SW480 (cell line): ENCODE data around the gene GPR107.

Experiments used
- DNase-seq: peaks from one replicate; pipeline ENCODE4 v3.0.0-alpha.2; 2016; ENCODE audit warnings: low spot score

Gene GPR107

GRCh38 chr9:130183133-130183762 is 129.5 kb downstream of the GPR107 start:
- DNase-seq = peak; percentile 55

DNA sequence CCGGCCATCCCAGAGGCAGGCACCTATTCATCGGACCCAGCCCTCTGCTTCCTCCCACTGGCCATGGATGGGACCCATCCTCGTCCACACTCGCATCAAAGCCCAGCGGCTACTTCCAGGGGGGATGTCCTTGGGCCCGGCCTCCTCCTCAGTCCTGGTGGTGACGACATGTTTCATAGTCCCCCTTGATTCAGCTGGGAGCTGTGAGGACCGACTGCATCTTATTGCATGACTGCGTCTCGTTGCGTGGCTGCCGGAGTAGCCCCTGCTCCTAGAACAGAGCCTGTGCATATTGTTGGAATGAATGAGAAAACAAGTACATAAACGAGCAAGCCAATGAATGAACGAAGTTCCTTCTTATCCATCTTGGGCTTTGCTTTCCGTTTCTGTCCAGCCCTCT is 131.3 kb downstream of the GPR107 start:
- DNase-seq = no peak

GRCh38 chr9:130185490-130186031 is 131.9 kb downstream of the GPR107 start:
- DNase-seq = no peak

- no peak for DNase-seq
Observed at GRCh38 chr9:130186051-130186450, 132.3 kb downstream of the GPR107 start.

DNA sequence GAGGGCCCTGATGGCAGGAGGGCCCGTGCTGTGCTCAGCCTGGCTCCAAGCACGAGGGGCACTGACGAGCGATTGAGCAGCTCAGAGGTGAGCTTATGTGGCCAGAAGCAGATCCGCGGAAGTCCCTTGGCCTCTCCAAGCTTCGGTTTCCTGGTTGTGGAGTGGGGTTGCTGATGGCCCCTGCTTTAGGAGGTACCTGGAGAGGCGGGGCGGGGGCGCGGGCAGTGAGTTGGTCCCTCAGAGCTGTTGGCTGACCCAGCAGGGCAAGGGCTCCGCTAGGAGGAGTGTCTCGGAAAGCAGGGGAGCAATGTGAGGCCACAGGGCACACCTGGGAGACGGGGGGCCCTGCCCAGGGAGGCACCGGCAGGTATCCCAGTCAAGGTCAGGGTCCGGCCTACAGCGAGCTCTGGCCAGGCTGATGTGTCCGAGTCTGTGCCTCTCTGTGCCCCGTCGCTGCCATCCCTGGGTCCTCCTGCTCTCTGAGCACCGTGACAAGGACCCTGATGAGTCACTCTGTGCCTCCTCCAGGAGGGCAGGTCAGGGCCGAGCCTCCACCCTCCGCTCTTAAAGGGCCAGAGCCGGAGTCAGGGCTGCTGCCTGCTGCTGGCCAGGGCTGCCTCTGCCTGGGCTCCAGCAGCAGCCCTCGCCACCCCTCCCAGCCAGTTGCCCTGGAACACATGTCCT is 133.3 kb downstream of the GPR107 start:
- DNase-seq = peak; percentile 85

GRCh38 chr9:130187523-130187846 is 133.8 kb downstream of the GPR107 start:
- no peak for DNase-seq

- DNase-seq = no peak
Observed at GRCh38 chr9:130188860-130189481, 135.3 kb downstream of the GPR107 start.
